Measurements from ENCODE around the gene GAS1.

DNA sequence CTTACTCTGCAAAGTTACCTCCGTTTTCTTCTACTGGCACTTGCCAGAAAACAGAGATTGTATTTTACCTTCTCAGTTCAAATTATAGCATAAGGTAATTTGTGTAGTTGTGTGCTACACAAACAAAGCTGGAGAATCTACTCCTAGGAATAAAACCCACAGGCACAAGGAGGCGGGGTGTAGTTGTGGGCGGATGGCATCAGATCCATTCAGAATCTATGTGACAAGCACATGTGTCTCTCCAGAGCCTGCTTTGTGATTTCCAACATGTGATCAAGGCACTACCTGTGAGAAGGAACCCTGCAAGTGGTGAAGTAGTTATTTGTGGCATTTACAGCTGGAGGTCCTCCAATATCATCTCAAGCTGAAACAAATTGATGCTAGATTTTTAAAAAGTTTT, 39.0 kb downstream of the GAS1 start:
- TF ChIP-seq, protein P1, sequence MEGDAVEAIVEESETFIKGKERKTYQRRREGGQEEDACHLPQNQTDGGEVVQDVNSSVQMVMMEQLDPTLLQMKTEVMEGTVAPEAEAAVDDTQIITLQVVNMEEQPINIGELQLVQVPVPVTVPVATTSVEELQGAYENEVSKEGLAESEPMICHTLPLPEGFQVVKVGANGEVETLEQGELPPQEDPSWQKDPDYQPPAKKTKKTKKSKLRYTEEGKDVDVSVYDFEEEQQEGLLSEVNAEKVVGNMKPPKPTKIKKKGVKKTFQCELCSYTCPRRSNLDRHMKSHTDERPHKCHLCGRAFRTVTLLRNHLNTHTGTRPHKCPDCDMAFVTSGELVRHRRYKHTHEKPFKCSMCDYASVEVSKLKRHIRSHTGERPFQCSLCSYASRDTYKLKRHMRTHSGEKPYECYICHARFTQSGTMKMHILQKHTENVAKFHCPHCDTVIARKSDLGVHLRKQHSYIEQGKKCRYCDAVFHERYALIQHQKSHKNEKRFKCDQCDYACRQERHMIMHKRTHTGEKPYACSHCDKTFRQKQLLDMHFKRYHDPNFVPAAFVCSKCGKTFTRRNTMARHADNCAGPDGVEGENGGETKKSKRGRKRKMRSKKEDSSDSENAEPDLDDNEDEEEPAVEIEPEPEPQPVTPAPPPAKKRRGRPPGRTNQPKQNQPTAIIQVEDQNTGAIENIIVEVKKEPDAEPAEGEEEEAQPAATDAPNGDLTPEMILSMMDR (conservative IDR thresholded peaks at IDR 0.05; ENCODE audit: low read length) = no peak
- no peak for TF ChIP-seq EZH2phosphoT487 (IDR thresholded peaks at IDR 0.05; ENCODE audit: borderline replicate concordance)
